AG08396 (cell line): ENCODE data around the gene GFPT2.

Experiments used
- DNase-seq: peaks from one replicate; pipeline ENCODE4 v3.0.0; 2012; ENCODE audit warnings: low spot score, mixed read lengths

Gene GFPT2

GRCh38 chr5:180282281-180282680, 70.9 kb downstream of the GFPT2 start:
- no peak for DNase-seq

- DNase-seq: no peak
Observed at GRCh38 chr5:180281706-180282105, 71.4 kb downstream of the GFPT2 start.

- no peak for DNase-seq
Observed at GRCh38 chr5:180274695-180275094, 78.4 kb downstream of the GFPT2 start.

- no peak for DNase-seq
Observed at GRCh38 chr5:180271221-180271620, 81.9 kb downstream of the GFPT2 start.

- no peak for DNase-seq
Observed at GRCh38 chr5:180259260-180259611, 93.9 kb downstream of the GFPT2 start.

- DNase-seq: no peak
Observed at GRCh38 chr5:180253036-180253824, 99.9 kb downstream of the GFPT2 start.

- DNase-seq: no peak
Observed at GRCh38 chr5:180251887-180252286, 101.2 kb downstream of the GFPT2 start.

- no peak for DNase-seq
Observed at GRCh38 chr5:180251141-180251540, 102.0 kb downstream of the GFPT2 start.
